HCT116 (cell line): ENCODE results near the gene PDE4D. TPM values are rescaled to one million over a fixed set of nuclear protein-coding genes. Genes with fewer than 3 reads are reported as not detected.

Source experiments
- ATAC-seq: fragments of 200-7000 bp; cut with Tn5 transposase; 2 replicates; pipeline ENCODE4 v1.9.1; 2020; ENCODE audit warnings: mild to moderate bottlenecking, moderate library complexity
- BruUV-seq: library from RNA; stranded (reverse); fragments of 400-500 nt; replicated peaks from 2 replicates; lab custom pipeline; 2021; lab: Mats Ljungman, UMichigan
- CTCF ChIA-PET: fragments of 300-600 bp; sonication (Branson Sonifier 250); formaldehyde crosslinking; loops from one replicate; lab custom pipeline; 2021; ENCODE audit warnings: antibody characterized with exemption; lab: Charles Lee
- POLR2A ChIA-PET: fragments of 300-600, 350-600 bp; sonication (Branson Sonifier 250); formaldehyde crosslinking; loops from one replicate; lab custom pipeline; 2021; ENCODE audit warnings: antibody characterized with exemption; lab: Charles Lee
- RAD21 ChIA-PET, 2 experiments: fragments of 300-600 bp; sonication (Branson Sonifier 250); formaldehyde crosslinking; loops; one replicate each; lab custom pipeline; 2023; ENCODE audit warnings: low total read pairs in 2 of 2; ENCODE audit not compliant: uncharacterized antibody in 2 of 2, unreplicated experiment in 2 of 2, low non-redundant PET in 1 of 2; lab: Charles Lee
- DNase-seq: peaks from one replicate; pipeline ENCODE4 v3.0.0-alpha.2; 2010; ENCODE audit warnings: low read depth, low spot score
- H2AFZ ChIP-seq: fragments of 200-600 bp; shearing (Covaris generic), sonication (generic); 2 replicates; pipeline ENCODE4 v1.6.1; 2017; ENCODE audit warnings: low read depth, mixed run types, mixed read lengths, antibody characterized with exemption, low read length; ENCODE audit not compliant: poor library complexity, severe bottlenecking
- H3K27ac ChIP-seq: 2 replicates; pipeline ENCODE4 v1.5.1; 2012; ENCODE audit warnings: low read depth, low read length
- H3K27me3 ChIP-seq: fragments of 200-600 bp; sonication (generic); 2 replicates; pipeline ENCODE4 v1.6.1; 2016; ENCODE audit warnings: mixed run types, low read length, mixed read lengths; ENCODE audit not compliant: insufficient read depth
- H3K36me3 ChIP-seq, 2 experiments: fragments of 200-500 bp in 1 of 2; fragments of 200-600 bp in 1 of 2; sonication (Bioruptor generic) in 1 of 2; sonication (generic) in 1 of 2; 2 replicates each; pipeline versions ENCODE4 v1.5.1 to v1.6.1; 2014 to 2016; ENCODE audit warnings: low read length in 2 of 2, inconsistent platforms in 1 of 2, mixed read lengths in 1 of 2, mixed run types in 1 of 2; ENCODE audit not compliant: insufficient read depth in 2 of 2, control insufficient read depth in 1 of 2
- H3K4me1 ChIP-seq, 2 experiments: fragments of 200-600 bp in 1 of 2; sonication (generic) in 1 of 2; 2 replicates each; pipeline versions ENCODE4 v1.5.1 to v1.6.1; 2012 to 2017; ENCODE audit warnings: low read length in 2 of 2, inconsistent platforms in 1 of 2, mild to moderate bottlenecking in 1 of 2, mixed read lengths in 1 of 2, mixed run types in 1 of 2, moderate library complexity in 1 of 2; ENCODE audit not compliant: insufficient read depth in 2 of 2, control insufficient read depth in 1 of 2
- H3K4me2 ChIP-seq: fragments of 200-600 bp; sonication (generic); 2 replicates; pipeline ENCODE4 v1.6.1; 2017; ENCODE audit warnings: mixed run types, low read length, mixed read lengths
- H3K4me3 ChIP-seq, 2 experiments: fragments of 200-600 bp in 1 of 2; sonication (generic) in 1 of 2; replicated peaks in 1 of 2; 2 replicates each; pipeline ENCODE4 v1.5.1; 2011 to 2016; ENCODE audit warnings: low read length in 2 of 2, control low read depth in 1 of 2, low read depth in 1 of 2, mild to moderate bottlenecking in 1 of 2, mixed read lengths in 1 of 2, mixed run types in 1 of 2
- H3K79me2 ChIP-seq: fragments of 200-600 bp; sonication (generic); 2 replicates; pipeline ENCODE4 v1.6.1; 2017; ENCODE audit warnings: mild to moderate bottlenecking, mixed run types, low read length, moderate library complexity, mixed read lengths; ENCODE audit not compliant: insufficient read depth
- H3K9ac ChIP-seq: fragments of 200-600 bp; sonication (generic); 2 replicates; pipeline ENCODE4 v1.6.1; 2016; ENCODE audit warnings: low read length, mixed read lengths
- H3K9me2 ChIP-seq: fragments of 200-600 bp; sonication (generic), shearing (Covaris generic); 2 replicates; pipeline ENCODE4 v1.6.1; 2017; ENCODE audit warnings: mixed run types, mild to moderate bottlenecking, moderate library complexity; ENCODE audit not compliant: insufficient read depth
- H3K9me3 ChIP-seq, 2 experiments: fragments of 200-500 bp in 1 of 2; fragments of 200-600 bp in 1 of 2; sonication (Bioruptor generic) in 1 of 2; sonication (generic) in 1 of 2; 2 replicates each; pipeline ENCODE4 v1.6.1; 2014 to 2017; ENCODE audit warnings: low read length in 2 of 2, mixed read lengths in 2 of 2, inconsistent platforms in 1 of 2, low read depth in 1 of 2, mild to moderate bottlenecking in 1 of 2, mixed run types in 1 of 2, moderate library complexity in 1 of 2; ENCODE audit not compliant: control insufficient read depth in 1 of 2, insufficient read depth in 1 of 2
- H4K20me1 ChIP-seq: fragments of 200-600 bp; sonication (generic), shearing (Covaris generic); 2 replicates; pipeline ENCODE4 v1.6.1; 2017; ENCODE audit warnings: mixed run types, mild to moderate bottlenecking, moderate library complexity; ENCODE audit not compliant: insufficient read depth
- CEBPB ChIP-seq: IDR thresholded peaks from 2 replicates; pipeline ENCODE4 v1.6.1; 2012; ENCODE audit warnings: low read depth
- CTCF ChIP-seq, 3 experiments: fragments of 200-600 bp in 1 of 3; sonication (generic) in 1 of 3; IDR thresholded peaks in 2 of 3; conservative IDR thresholded peaks in 1 of 3; 2 replicates each; pipeline ENCODE4 v1.5.1; 2012 to 2017; ENCODE audit warnings: low read depth in 2 of 3, low read length in 2 of 3, antibody characterized with exemption in 1 of 3, borderline replicate concordance in 1 of 3, control low read depth in 1 of 3, mild to moderate bottlenecking in 1 of 3, mixed read lengths in 1 of 3, mixed run types in 1 of 3, moderate library complexity in 1 of 3; ENCODE audit not compliant: insufficient read depth in 1 of 3
- ELF1 ChIP-seq: IDR thresholded peaks from 2 replicates; pipeline ENCODE4 v1.6.1; 2012; ENCODE audit warnings: low read depth, borderline replicate concordance
- FOSL1 ChIP-seq: IDR thresholded peaks from 2 replicates; pipeline ENCODE4 v1.6.1; 2012; ENCODE audit warnings: low read depth
- JUND ChIP-seq: IDR thresholded peaks from 2 replicates; pipeline ENCODE4 v1.6.1; 2012
- POLR2AphosphoS5 ChIP-seq: IDR thresholded peaks from 2 replicates; pipeline ENCODE4 v1.6.1; 2011; ENCODE audit warnings: mild to moderate bottlenecking, low read depth, low read length, moderate library complexity
- RAD21 ChIP-seq: IDR thresholded peaks from 2 replicates; pipeline ENCODE4 v1.6.1; 2012; ENCODE audit warnings: low read depth, mild to moderate bottlenecking
- REST ChIP-seq: IDR thresholded peaks from 2 replicates; pipeline ENCODE4 v1.6.1; 2012; ENCODE audit warnings: low read depth
- SIN3A ChIP-seq: IDR thresholded peaks from 2 replicates; pipeline ENCODE4 v1.6.1; 2012; ENCODE audit warnings: low read depth
- SP1 ChIP-seq: IDR thresholded peaks from 2 replicates; pipeline ENCODE4 v1.6.1; 2012; ENCODE audit warnings: low read depth
- TCF7L2 ChIP-seq: IDR thresholded peaks from 2 replicates; pipeline ENCODE4 v1.7.0; 2011; ENCODE audit warnings: borderline replicate concordance, inconsistent platforms; ENCODE audit not compliant: insufficient read depth, insufficient read length; ENCODE audit errors: extremely low read depth
- YY1 ChIP-seq: IDR thresholded peaks from 2 replicates; pipeline ENCODE4 v1.6.1; 2011; ENCODE audit warnings: low read length, low read depth, moderate library complexity, mild to moderate bottlenecking; ENCODE audit not compliant: insufficient replicate concordance; ENCODE audit errors: extremely low read depth
- ZBTB33 ChIP-seq: IDR thresholded peaks from 2 replicates; pipeline ENCODE4 v1.6.1; 2011; ENCODE audit warnings: mild to moderate bottlenecking, low read length, moderate library complexity; ENCODE audit not compliant: insufficient replicate concordance; ENCODE audit errors: extremely low read depth
- ZFX ChIP-seq: fragments of 450-650 bp; IDR thresholded peaks from 2 replicates; pipeline ENCODE4 v1.6.1; 2017
- ZNF274 ChIP-seq: fragments of 200-500 bp; sonication (Bioruptor generic); IDR thresholded peaks from 2 replicates; pipeline ENCODE4 v1.6.1; 2014; ENCODE audit warnings: mild to moderate bottlenecking, low read depth, low read length, inconsistent platforms
- intact Hi-C: fragments of 100-400 bp; cut with micrococcal nuclease; formaldehyde crosslinking; loops from 2 replicates; pipeline ENCODE4 v1.10.0; 2022
- total RNA-seq: library from RNA; stranded (reverse); gene quantifications from one replicate; pipeline ENCODE4 v1.2.1, GENCODE V29; 2021; ENCODE audit not compliant: unreplicated experiment

The PDE4D gene
- total RNA-seq, 1 experiment from 2014 or later, result 1.1 TPM

GRCh38 chr5:59123595-59124561, 769.6 kb downstream of the PDE4D start:
- ChIA-PET CTCF (no interaction called here), RAD21 (no interaction called here), POLR2A (no interaction called here)
- intact Hi-C loops, result loop anchor here (10.0 kb wide), 1 partner anchor 1329 kb away; no protein-coding TSS in a partner anchor
- DNase-seq, result no peak
- no peak for ATAC-seq
- no peak overlapping the region for H3K27ac ChIP-seq
- H4K20me1 ChIP-seq, result no peaks in the 10 kb centered on the region
- H3K4me2 ChIP-seq, result no peak overlapping the region
- H3K4me3 ChIP-seq, result no peak overlapping the region
- no peaks in the 10 kb centered on the region for H3K36me3 ChIP-seq
- no peaks in the 10 kb centered on the region for H3K9me2 ChIP-seq
- no peaks in the 10 kb centered on the region for H3K79me2 ChIP-seq
- no TSS peak for BruUV-seq
- H3K9me3 ChIP-seq, result no peaks in the 10 kb centered on the region
- TF ChIP-seq CTCF (IDR thresholded peaks at IDR 0.05 in 2 of 3, conservative IDR thresholded peaks at IDR 0.05 in 1 of 3; ENCODE audit: borderline replicate concordance in 1 of 3, insufficient read depth in 1 of 3, low read depth in 2 of 3, low read length in 2 of 3) (no peak), RAD21 (no peak), POLR2AphosphoS5 (no peak), SP1 (no peak), CEBPB (no peak), ZNF274 (no peak), FOSL1 (no peak), ZBTB33 (no peak), ZFX (no peak), JUND (no peak), TCF7L2 (no peak), YY1 (no peak), SIN3A (no peak), ELF1 (no peak), REST (no peak)
- no peak overlapping the region for H2AFZ ChIP-seq
- H3K4me1 ChIP-seq, result peaks cover 18 to 26% of the 10 kb centered on the region in 2 experiments
- no peaks in the 10 kb centered on the region for H3K27me3 ChIP-seq
- no peak overlapping the region for H3K9ac ChIP-seq
